Measurements from ENCODE around the gene SYK. TPM values are rescaled to one million over a fixed set of nuclear protein-coding genes. Genes with fewer than 3 reads are reported as not detected.

Gene SYK
- total and polyA plus RNA-seq, 7 experiments from 2014 or later = 0.26 to 71.6 (median 2.1) TPM

GRCh38 chr9:90770927-90771326 lies 30.7 kb upstream of the SYK start:
- H3K4me1 Mint-ChIP-seq = peaks cover 0 to 1% (median 0%) of the 10 kb centered on the region in 7 donors
- peaks cover 0 to 23% (median 6%) of the 10 kb centered on the region in 11 donors for H3K9me3 Mint-ChIP-seq
- no peaks in the 10 kb centered on the region for H3K27me3 ChIP-seq (ENCODE audit: control insufficient read depth in 2 of 2, insufficient read depth in 2 of 2, low read length in 2 of 2)
- ATAC-seq (no peak), DNase-seq (no peak)
- CTCF ChIA-PET = no interaction called here
- H3K27me3 Mint-ChIP-seq = peaks cover 2 to 37% (median 22%) of the 10 kb centered on the region in 5 donors
- no peaks in the 10 kb centered on the region for H3K4me1 ChIP-seq (ENCODE audit: control insufficient read depth in 2 of 2, insufficient read depth in 2 of 2, low read length in 2 of 2)
- H3K36me3 Mint-ChIP-seq = no peaks in the 10 kb centered on the region
- no peak overlapping the region for H3K27ac ChIP-seq (ENCODE audit: low read depth, low read length)
- H3K27ac Mint-ChIP-seq = no peak overlapping the region
- no peak overlapping the region for H3K4me3 Mint-ChIP-seq
- no peaks in the 10 kb centered on the region for H3K9me3 ChIP-seq (ENCODE audit: control insufficient read depth in 2 of 3, low read length in 3 of 3)
- no peaks in the 10 kb centered on the region for H3K36me3 ChIP-seq (ENCODE audit: control insufficient read depth in 2 of 3, insufficient read depth in 3 of 3, low read length in 3 of 3)
- no peak overlapping the region for H3K4me3 ChIP-seq (ENCODE audit: low read length)
- intact Hi-C loops (cut with micrococcal nuclease) = no loop called here
- POLR2A ChIA-PET = interaction anchor here (0.7 kb wide), 1 partner anchor 9 kb away, joined by 3 read pairs; no protein-coding TSS in a partner anchor

- Mint-ChIP-seq H3K36me3 (no peaks in the 10 kb centered on the region), H3K9me3 (peaks cover 0 to 11% (median 5%) of the 10 kb centered on the region in 11 donors), H3K27me3 (peaks cover 4 to 34% (median 22%) of the 10 kb centered on the region in 5 donors), H3K4me1 (peaks cover 0 to 1% (median 0%) of the 10 kb centered on the region in 7 donors), H3K27ac (no peak overlapping the region), H3K4me3 (no peak overlapping the region)
- H3K4me3 ChIP-seq (ENCODE audit: low read length) = no peak overlapping the region
- POLR2A ChIA-PET = no interaction called here
- ATAC-seq = peak; percentile 29
- intact Hi-C loops (cut with micrococcal nuclease) = no loop called here
- H3K27me3 ChIP-seq (ENCODE audit: control insufficient read depth in 2 of 2, insufficient read depth in 2 of 2, low read length in 2 of 2) = no peaks in the 10 kb centered on the region
- no peaks in the 10 kb centered on the region for H3K36me3 ChIP-seq (ENCODE audit: control insufficient read depth in 2 of 3, insufficient read depth in 3 of 3, low read length in 3 of 3)
- no peak for DNase-seq
- no peak overlapping the region for H3K27ac ChIP-seq (ENCODE audit: low read depth, low read length)
- CTCF ChIA-PET = no interaction called here
- H3K9me3 ChIP-seq (ENCODE audit: control insufficient read depth in 2 of 3, low read length in 3 of 3) = no peaks in the 10 kb centered on the region
- H3K4me1 ChIP-seq (ENCODE audit: control insufficient read depth in 2 of 2, insufficient read depth in 2 of 2, low read length in 2 of 2) = no peaks in the 10 kb centered on the region
Observed at GRCh38 chr9:90772386-90772785, 29.2 kb upstream of the SYK start.

- Histone ChIP-seq H3K4me1 (ENCODE audit: control insufficient read depth in 2 of 2, insufficient read depth in 2 of 2, low read length in 2 of 2) (no peaks in the 10 kb centered on the region), H3K9me3 (ENCODE audit: control insufficient read depth in 2 of 3, low read length in 3 of 3) (no peaks in the 10 kb centered on the region), H3K4me3 (ENCODE audit: low read length) (no peak overlapping the region), H3K27ac (ENCODE audit: low read depth, low read length) (no peak overlapping the region), H3K27me3 (ENCODE audit: control insufficient read depth in 2 of 2, insufficient read depth in 2 of 2, low read length in 2 of 2) (no peaks in the 10 kb centered on the region), H3K36me3 (ENCODE audit: control insufficient read depth in 2 of 3, insufficient read depth in 3 of 3, low read length in 3 of 3) (no peaks in the 10 kb centered on the region)
- intact Hi-C loops (cut with micrococcal nuclease) = no loop called here
- ChIA-PET POLR2A (no interaction called here), CTCF (no interaction called here)
- Mint-ChIP-seq H3K27me3 (peaks cover 6 to 42% (median 19%) of the 10 kb centered on the region in 5 donors), H3K36me3 (no peaks in the 10 kb centered on the region), H3K27ac (no peak overlapping the region), H3K4me1 (peaks cover 0 to 1% (median 0%) of the 10 kb centered on the region in 7 donors), H3K4me3 (no peak overlapping the region), H3K9me3 (peaks cover 0 to 2% (median 0%) of the 10 kb centered on the region in 11 donors)
- no peak for ATAC-seq
- DNase-seq = no peak
Observed at GRCh38 chr9:90773617-90774016, 28.0 kb upstream of the SYK start.

- DNase-seq (no peak), ATAC-seq (no peak)
- intact Hi-C loops (cut with micrococcal nuclease) = no loop called here
- ChIA-PET POLR2A (no interaction called here), CTCF (no interaction called here)
- Histone ChIP-seq H3K4me3 (ENCODE audit: low read length) (no peak overlapping the region), H3K27ac (ENCODE audit: low read depth, low read length) (no peak overlapping the region), H3K9me3 (ENCODE audit: control insufficient read depth in 2 of 3, low read length in 3 of 3) (no peaks in the 10 kb centered on the region), H3K27me3 (ENCODE audit: control insufficient read depth in 2 of 2, insufficient read depth in 2 of 2, low read length in 2 of 2) (no peaks in the 10 kb centered on the region), H3K4me1 (ENCODE audit: control insufficient read depth in 2 of 2, insufficient read depth in 2 of 2, low read length in 2 of 2) (no peaks in the 10 kb centered on the region), H3K36me3 (ENCODE audit: control insufficient read depth in 2 of 3, insufficient read depth in 3 of 3, low read length in 3 of 3) (no peaks in the 10 kb centered on the region)
- Mint-ChIP-seq H3K36me3 (no peaks in the 10 kb centered on the region), H3K27me3 (peaks cover 10 to 42% (median 19%) of the 10 kb centered on the region in 5 donors), H3K9me3 (no peaks in the 10 kb centered on the region), H3K4me1 (peaks cover 0 to 1% (median 0%) of the 10 kb centered on the region in 7 donors), H3K4me3 (no peak overlapping the region), H3K27ac (no peak overlapping the region)
Observed at GRCh38 chr9:90774071-90774470, 27.5 kb upstream of the SYK start.

- no peaks in the 10 kb centered on the region for H3K36me3 ChIP-seq (ENCODE audit: control insufficient read depth in 2 of 3, insufficient read depth in 3 of 3, low read length in 3 of 3)
- POLR2A ChIA-PET = no interaction called here
- H3K9me3 ChIP-seq (ENCODE audit: control insufficient read depth in 2 of 3, low read length in 3 of 3) = no peaks in the 10 kb centered on the region
- H3K9me3 Mint-ChIP-seq = no peaks in the 10 kb centered on the region
- no peak overlapping the region for H3K27ac ChIP-seq (ENCODE audit: low read depth, low read length)
- H3K4me1 ChIP-seq (ENCODE audit: control insufficient read depth in 2 of 2, insufficient read depth in 2 of 2, low read length in 2 of 2) = no peaks in the 10 kb centered on the region
- H3K27me3 ChIP-seq (ENCODE audit: control insufficient read depth in 2 of 2, insufficient read depth in 2 of 2, low read length in 2 of 2) = no peaks in the 10 kb centered on the region
- no peak overlapping the region for H3K27ac Mint-ChIP-seq
- H3K4me3 Mint-ChIP-seq = no peak overlapping the region
- no peaks in the 10 kb centered on the region for H3K36me3 Mint-ChIP-seq
- DNase-seq (no peak), ATAC-seq (peak; percentile 64)
- H3K4me1 Mint-ChIP-seq = peaks cover 0 to 1% (median 0%) of the 10 kb centered on the region in 7 donors
- no peak overlapping the region for H3K4me3 ChIP-seq (ENCODE audit: low read length)
- CTCF ChIA-PET = no interaction called here
- H3K27me3 Mint-ChIP-seq = peaks cover 10 to 38% (median 19%) of the 10 kb centered on the region in 5 donors
- intact Hi-C loops (cut with micrococcal nuclease) = no loop called here
Observed at GRCh38 chr9:90774682-90775081, 26.9 kb upstream of the SYK start.

- Histone ChIP-seq H3K36me3 (ENCODE audit: control insufficient read depth in 2 of 3, insufficient read depth in 3 of 3, low read length in 3 of 3) (no peaks in the 10 kb centered on the region), H3K27ac (ENCODE audit: low read depth, low read length) (no peak overlapping the region), H3K4me3 (ENCODE audit: low read length) (no peak overlapping the region), H3K4me1 (ENCODE audit: control insufficient read depth in 2 of 2, insufficient read depth in 2 of 2, low read length in 2 of 2) (no peaks in the 10 kb centered on the region), H3K9me3 (ENCODE audit: control insufficient read depth in 2 of 3, low read length in 3 of 3) (no peaks in the 10 kb centered on the region), H3K27me3 (ENCODE audit: control insufficient read depth in 2 of 2, insufficient read depth in 2 of 2, low read length in 2 of 2) (no peaks in the 10 kb centered on the region)
- POLR2A ChIA-PET = no interaction called here
- CTCF ChIA-PET = no interaction called here
- DNase-seq = no peak
- intact Hi-C loops (cut with micrococcal nuclease) = no loop called here
- Mint-ChIP-seq H3K9me3 (no peaks in the 10 kb centered on the region), H3K4me3 (no peak overlapping the region), H3K4me1 (peaks cover 0 to 1% (median 0%) of the 10 kb centered on the region in 7 donors), H3K27ac (no peak overlapping the region), H3K36me3 (no peaks in the 10 kb centered on the region), H3K27me3 (peaks cover 10 to 32% (median 12%) of the 10 kb centered on the region in 5 donors)
- ATAC-seq = no peak
Observed at GRCh38 chr9:90775657-90776056, 26.0 kb upstream of the SYK start.

GRCh38 chr9:90778746-90779145 lies 22.9 kb upstream of the SYK start:
- Histone ChIP-seq H3K36me3 (ENCODE audit: control insufficient read depth in 2 of 3, insufficient read depth in 3 of 3, low read length in 3 of 3) (no peaks in the 10 kb centered on the region), H3K27me3 (ENCODE audit: control insufficient read depth in 2 of 2, insufficient read depth in 2 of 2, low read length in 2 of 2) (no peaks in the 10 kb centered on the region), H3K9me3 (ENCODE audit: control insufficient read depth in 2 of 3, low read length in 3 of 3) (no peaks in the 10 kb centered on the region), H3K4me3 (ENCODE audit: low read length) (no peak overlapping the region), H3K4me1 (ENCODE audit: control insufficient read depth in 2 of 2, insufficient read depth in 2 of 2, low read length in 2 of 2) (no peaks in the 10 kb centered on the region), H3K27ac (ENCODE audit: low read depth, low read length) (no peak overlapping the region)
- peaks cover 3 to 24% (median 15%) of the 10 kb centered on the region in 5 donors for H3K27me3 Mint-ChIP-seq
- H3K4me1 Mint-ChIP-seq = peaks cover 0 to 1% (median 0%) of the 10 kb centered on the region in 7 donors
- ATAC-seq = no peak
- CTCF ChIA-PET = no interaction called here
- POLR2A ChIA-PET = no interaction called here
- no peak overlapping the region for H3K27ac Mint-ChIP-seq
- peaks cover 0 to 1% (median 0%) of the 10 kb centered on the region in 11 donors for H3K9me3 Mint-ChIP-seq
- intact Hi-C loops (cut with micrococcal nuclease) = no loop called here
- DNase-seq = no peak
- H3K36me3 Mint-ChIP-seq = no peaks in the 10 kb centered on the region
- no peak overlapping the region for H3K4me3 Mint-ChIP-seq

Measured in naive thymus-derived CD4-positive, alpha-beta T cell (primary cell).